ENCODE data around the gene USP17L27.
"Not testable (repeated sequence)": the region's sequence is repeated elsewhere in the genome, so short reads cannot be mapped to it uniquely, and the experiment has no call there.

DNA sequence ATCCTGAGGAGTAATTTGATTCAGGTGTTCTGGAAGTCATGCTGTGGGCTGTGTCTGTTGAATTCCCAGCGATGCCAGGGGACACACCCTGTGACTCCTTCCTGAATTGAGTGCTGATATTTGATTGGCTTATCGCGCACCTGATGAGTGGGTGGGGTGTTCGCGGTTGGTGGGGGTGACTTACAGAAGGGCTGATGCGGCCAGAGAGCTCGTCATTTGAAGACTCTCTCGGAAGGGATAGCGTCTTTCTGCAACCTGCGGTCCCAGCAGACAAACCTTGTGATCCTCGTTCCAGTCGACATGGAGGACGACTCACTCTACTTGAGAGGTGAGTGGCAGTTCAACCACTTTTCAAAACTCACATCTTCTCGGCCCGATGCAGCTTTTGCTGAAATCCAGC, 4.6 kb downstream of the USP17L27 start, which contains the start of gene USP17L28:
- not testable (repeated sequence) for TF ChIP-seq POLR2A, POLR2AphosphoS5 (IDR thresholded peaks at IDR 0.05; ENCODE audit: low read depth, low read length)

All from GM12892 (cell line).